A549 (cell line): ENCODE measurements around the gene PRDX2.
A peak's percentile ranks its signal among the peaks of the same experiment; 100 is the strongest.

ENCODE experiments used
- BHLHE40 ChIP-seq: IDR thresholded peaks from 2 replicates; pipeline ENCODE4 v1.6.1; 2012; ENCODE audit warnings: low read depth, low read length, inconsistent platforms
- CEBPB ChIP-seq, 2 experiments: fragments of >200 bp in 1 of 2; sonication (Bioruptor Twin) in 1 of 2; formaldehyde crosslinking in 1 of 2; IDR thresholded peaks; 2 replicates each; pipeline ENCODE4 v1.6.1; 2012 to 2016
- CTCF ChIP-seq: fragments of >200 bp; sonication (Bioruptor Twin); formaldehyde crosslinking; IDR thresholded peaks from 3 replicates; pipeline ENCODE4 v1.5.1; 2016
- EP300 ChIP-seq, 2 experiments: fragments of >200 bp; sonication (Bioruptor Twin); formaldehyde crosslinking; IDR thresholded peaks; 2 replicates in 1 of 2; 3 replicates in 1 of 2; pipeline ENCODE4 v1.6.1; 2016 to 2017
- FOSL2 ChIP-seq, 2 experiments: fragments of 450-650 bp in 1 of 2; fragments of >200 bp in 1 of 2; sonication (Bioruptor Twin) in 1 of 2; formaldehyde crosslinking; IDR thresholded peaks; 2 replicates each; pipeline versions ENCODE4 v1.5.0 to v1.6.1; 2016 to 2020; ENCODE audit warnings: mild to moderate bottlenecking in 1 of 2, moderate library complexity in 1 of 2
- POLR2A ChIP-seq: IDR thresholded peaks from 2 replicates; pipeline ENCODE4 v1.6.1; 2012; ENCODE audit warnings: mild to moderate bottlenecking, low read length
- RARB ChIP-seq: fragments of 250-450 bp; sonication (Bioruptor Pico); IDR thresholded peaks from 2 replicates; pipeline ENCODE4 v1.8.0; 2021; ENCODE audit warnings: mild to moderate bottlenecking, moderate library complexity
- RFX5 ChIP-seq: fragments of 450-650 bp; IDR thresholded peaks from 2 replicates; pipeline ENCODE4 v1.7.1; 2014; ENCODE audit warnings: antibody characterized with exemption, mild to moderate bottlenecking, moderate library complexity
- TF ChIP-seq, protein P1 (sequence below): fragments of 200-600 bp; sonication (generic); IDR thresholded peaks from 2 replicates; pipeline ENCODE4 v1.6.1; 2016; ENCODE audit warnings: antibody characterized with exemption, mild to moderate bottlenecking, moderate library complexity
- TF ChIP-seq, protein P2 (sequence below): IDR thresholded peaks from 2 replicates; pipeline ENCODE4 v1.6.1; 2012
- TF ChIP-seq, protein P3 (sequence below): fragments of 450-650 bp; IDR thresholded peaks from 2 replicates; pipeline ENCODE4 v1.6.1; 2014; ENCODE audit warnings: antibody characterized with exemption

DNA sequence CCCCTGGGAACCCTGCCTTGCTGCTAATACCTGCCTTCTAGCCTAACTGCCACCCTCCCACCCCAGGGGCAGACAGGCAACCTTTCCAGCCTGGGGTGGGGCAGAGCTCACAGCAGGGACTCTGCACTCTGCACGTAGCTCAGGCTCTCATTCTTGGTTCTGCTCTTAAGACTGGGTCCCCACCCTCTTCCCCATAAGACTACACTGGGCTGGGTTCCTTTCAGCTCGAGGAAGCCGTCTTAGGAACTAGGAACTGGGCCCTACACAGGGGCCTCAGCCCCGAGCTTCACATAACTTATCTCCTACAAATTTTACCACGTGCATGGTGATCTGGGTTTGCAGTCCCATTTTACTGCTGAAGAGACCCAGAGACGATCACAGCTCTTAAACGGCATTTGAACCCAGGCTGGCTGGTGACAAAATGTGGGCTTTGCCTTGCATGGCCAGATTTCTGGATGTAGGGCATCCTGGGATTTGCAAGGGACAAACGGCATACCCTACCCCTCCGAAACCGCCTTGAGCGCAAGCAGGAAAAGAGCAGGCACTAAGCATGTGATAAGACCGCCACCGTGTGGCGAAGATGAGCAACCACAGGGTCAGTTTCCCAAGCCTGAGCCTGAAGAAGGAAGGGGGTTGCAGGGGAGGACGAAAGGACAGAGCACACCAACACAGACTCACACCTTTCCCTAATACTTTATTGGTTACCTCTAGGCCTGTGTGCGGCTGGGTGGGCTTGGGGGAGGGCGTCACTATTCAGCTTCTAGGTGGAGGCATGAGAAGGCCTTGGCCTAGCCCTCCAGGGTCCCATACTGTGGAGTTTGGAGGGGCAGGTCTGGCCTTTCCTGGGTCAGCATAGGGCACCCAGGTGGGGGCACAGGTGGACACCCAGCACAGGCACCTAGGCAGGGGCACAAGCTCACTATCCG is 5.2 kb downstream of the PRDX2 start:
- TF ChIP-seq FOSL2 (IDR thresholded peaks at IDR 0.05) (no peak), FOSL2 (CRISPR knock-in tag; IDR thresholded peaks at IDR 0.05) (no peak), CTCF (peak; percentile 90), BHLHE40 (no peak), RFX5 (no peak), CEBPB (IDR thresholded peaks at IDR 0.05) (no peak), RARB (CRISPR knock-in tag) (no peak), EP300 (IDR thresholded peaks at IDR 0.05) (no peak), POLR2A (no peak)
- TF ChIP-seq, protein P1, sequence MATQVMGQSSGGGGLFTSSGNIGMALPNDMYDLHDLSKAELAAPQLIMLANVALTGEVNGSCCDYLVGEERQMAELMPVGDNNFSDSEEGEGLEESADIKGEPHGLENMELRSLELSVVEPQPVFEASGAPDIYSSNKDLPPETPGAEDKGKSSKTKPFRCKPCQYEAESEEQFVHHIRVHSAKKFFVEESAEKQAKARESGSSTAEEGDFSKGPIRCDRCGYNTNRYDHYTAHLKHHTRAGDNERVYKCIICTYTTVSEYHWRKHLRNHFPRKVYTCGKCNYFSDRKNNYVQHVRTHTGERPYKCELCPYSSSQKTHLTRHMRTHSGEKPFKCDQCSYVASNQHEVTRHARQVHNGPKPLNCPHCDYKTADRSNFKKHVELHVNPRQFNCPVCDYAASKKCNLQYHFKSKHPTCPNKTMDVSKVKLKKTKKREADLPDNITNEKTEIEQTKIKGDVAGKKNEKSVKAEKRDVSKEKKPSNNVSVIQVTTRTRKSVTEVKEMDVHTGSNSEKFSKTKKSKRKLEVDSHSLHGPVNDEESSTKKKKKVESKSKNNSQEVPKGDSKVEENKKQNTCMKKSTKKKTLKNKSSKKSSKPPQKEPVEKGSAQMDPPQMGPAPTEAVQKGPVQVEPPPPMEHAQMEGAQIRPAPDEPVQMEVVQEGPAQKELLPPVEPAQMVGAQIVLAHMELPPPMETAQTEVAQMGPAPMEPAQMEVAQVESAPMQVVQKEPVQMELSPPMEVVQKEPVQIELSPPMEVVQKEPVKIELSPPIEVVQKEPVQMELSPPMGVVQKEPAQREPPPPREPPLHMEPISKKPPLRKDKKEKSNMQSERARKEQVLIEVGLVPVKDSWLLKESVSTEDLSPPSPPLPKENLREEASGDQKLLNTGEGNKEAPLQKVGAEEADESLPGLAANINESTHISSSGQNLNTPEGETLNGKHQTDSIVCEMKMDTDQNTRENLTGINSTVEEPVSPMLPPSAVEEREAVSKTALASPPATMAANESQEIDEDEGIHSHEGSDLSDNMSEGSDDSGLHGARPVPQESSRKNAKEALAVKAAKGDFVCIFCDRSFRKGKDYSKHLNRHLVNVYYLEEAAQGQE: no peak
- TF ChIP-seq, protein P2, sequence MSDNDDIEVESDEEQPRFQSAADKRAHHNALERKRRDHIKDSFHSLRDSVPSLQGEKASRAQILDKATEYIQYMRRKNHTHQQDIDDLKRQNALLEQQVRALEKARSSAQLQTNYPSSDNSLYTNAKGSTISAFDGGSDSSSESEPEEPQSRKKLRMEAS: no peak; the same call in none of the 2 replicates
- TF ChIP-seq, protein P3, sequence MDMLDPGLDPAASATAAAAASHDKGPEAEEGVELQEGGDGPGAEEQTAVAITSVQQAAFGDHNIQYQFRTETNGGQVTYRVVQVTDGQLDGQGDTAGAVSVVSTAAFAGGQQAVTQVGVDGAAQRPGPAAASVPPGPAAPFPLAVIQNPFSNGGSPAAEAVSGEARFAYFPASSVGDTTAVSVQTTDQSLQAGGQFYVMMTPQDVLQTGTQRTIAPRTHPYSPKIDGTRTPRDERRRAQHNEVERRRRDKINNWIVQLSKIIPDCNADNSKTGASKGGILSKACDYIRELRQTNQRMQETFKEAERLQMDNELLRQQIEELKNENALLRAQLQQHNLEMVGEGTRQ: no peak
